Endodermal cell (in vitro differentiated cells): ENCODE data around the gene KRTAP2-4. TPM values are rescaled to one million over a fixed set of nuclear protein-coding genes. Genes with fewer than 3 reads are reported as not detected.
"Not testable (repeated sequence)": the region's sequence is repeated elsewhere in the genome, so short reads cannot be mapped to it uniquely, and the experiment has no call there.

Experiments
- DNase-seq: peaks from one replicate; pipeline ENCODE4 v3.0.0-alpha.2; 2017
- H3K27ac ChIP-seq: 2 replicates; pipeline ENCODE4 v1.5.1; 2013; ENCODE audit warnings: mild to moderate bottlenecking, low read depth, low read length, moderate library complexity
- H3K27me3 ChIP-seq: 2 replicates; pipeline ENCODE4 v1.6.1; 2013; ENCODE audit warnings: mild to moderate bottlenecking, low read length, moderate library complexity; ENCODE audit not compliant: insufficient read depth, control insufficient read depth, poor library complexity, severe bottlenecking
- H3K36me3 ChIP-seq: 2 replicates; pipeline ENCODE4 v1.7.0; 2013; ENCODE audit warnings: mild to moderate bottlenecking, low read length, moderate library complexity; ENCODE audit not compliant: control insufficient read depth, insufficient read depth
- H3K4me1 ChIP-seq: one replicate; pipeline ENCODE4 v1.7.0; 2013; ENCODE audit warnings: low read length; ENCODE audit not compliant: control insufficient read depth, insufficient read depth
- H3K4me3 ChIP-seq: 2 replicates; pipeline ENCODE4 v1.5.1; 2013; ENCODE audit warnings: mild to moderate bottlenecking, low read length, moderate library complexity
- H3K9ac ChIP-seq: 2 replicates; pipeline ENCODE4 v1.6.1; 2013; ENCODE audit warnings: mild to moderate bottlenecking, low read length, moderate library complexity; ENCODE audit not compliant: poor library complexity, severe bottlenecking; ENCODE audit errors: extremely low read depth
- H3K9me3 ChIP-seq: 2 replicates; pipeline ENCODE4 v1.6.1; 2013; ENCODE audit warnings: mild to moderate bottlenecking, low read length, moderate library complexity; ENCODE audit not compliant: control insufficient read depth
- H3K27ac Mint-ChIP-seq: 2 replicates; pipeline ENCODE4 v1.8.0; 2020; ENCODE audit warnings: mixed read lengths
- H3K27me3 Mint-ChIP-seq: 2 replicates; pipeline ENCODE4 v1.8.0; 2021; ENCODE audit warnings: mild to moderate bottlenecking, mixed read lengths; ENCODE audit not compliant: insufficient read depth
- H3K36me3 Mint-ChIP-seq: 2 replicates; pipeline ENCODE4 v1.8.0; 2020; ENCODE audit warnings: low read depth, mixed read lengths
- H3K4me1 Mint-ChIP-seq: 2 replicates; pipeline ENCODE4 v1.8.0; 2020; ENCODE audit warnings: mixed read lengths
- H3K4me3 Mint-ChIP-seq: 2 replicates; pipeline ENCODE4 v1.8.0; 2020; ENCODE audit warnings: mild to moderate bottlenecking, moderate library complexity, mixed read lengths
- H3K9me3 Mint-ChIP-seq: 2 replicates; pipeline ENCODE4 v1.8.0; 2020; ENCODE audit warnings: mild to moderate bottlenecking, mixed read lengths
- CTCF ChIP-seq: fragments of 200-600 bp; sonication (generic); conservative IDR thresholded peaks from 2 replicates; pipeline ENCODE4 v1.5.0; 2021; ENCODE audit warnings: antibody characterized with exemption, mild to moderate bottlenecking
- WGBS, 2 experiments: methylation state at CpG; one replicate each; pipeline versions ENCODE4 v1.1.5 to v1.1.7; 2013; ENCODE audit warnings: missing lambda C conversion rate in 2 of 2, mixed read lengths in 1 of 2; ENCODE audit not compliant: insufficient coverage in 1 of 2, insufficient read length in 1 of 2; 5-methylcytosine and 5-hydroxymethylcytosine counted together
- total RNA-seq, 2 donors: library from RNA; stranded (reverse); fragmentation: NEBNext Ultra II Directional in 1 of 2; extraction: Animal tissue kit (Norgen Biotek cat#: 25700) in 1 of 2; gene quantifications; 2 replicates in 1 of 2; 3 replicates in 1 of 2; pipeline ENCODE4 v1.2.1, GENCODE V29; 2021

KRTAP2-4 gene
- total RNA-seq, 2 donors from 2014 or later: not detected

GRCh38 chr17:41042953-41043352, 22.7 kb downstream of the KRTAP2-4 start:
- H3K36me3 ChIP-seq: no peaks in the 10 kb centered on the region

GRCh38 chr17:41040783-41041571, 24.7 kb downstream of the KRTAP2-4 start, which contains the start of gene KRTAP1-1:
TSS of gene KRTAP1-1 (minus strand) at chr17:41041450. CDS start at chr17:41041397, 53 bp downstream.
- not testable (repeated sequence) for H3K27ac ChIP-seq, H3K36me3 Mint-ChIP-seq, H3K9me3 Mint-ChIP-seq, H3K4me3 ChIP-seq, H3K27ac Mint-ChIP-seq, H3K4me3 Mint-ChIP-seq, H3K4me1 Mint-ChIP-seq, H3K9ac ChIP-seq, H3K9me3 ChIP-seq, H3K4me1 ChIP-seq, H3K36me3 ChIP-seq, H3K27me3 Mint-ChIP-seq, DNase-seq, H3K27me3 ChIP-seq
- WGBS, 2 experiments: 89 to 92% methylated on average over 4 to 12 of the region's 14 CpGs

More at GRCh38 chr17:41042953-41043352, 22.7 kb downstream of the KRTAP2-4 start:
- Histone ChIP-seq H3K4me3 (no peak overlapping the region), H3K4me1 (no peaks in the 10 kb centered on the region), H3K9me3 (no peaks in the 10 kb centered on the region), H3K9ac (no peak overlapping the region), H3K27ac (no peak overlapping the region), H3K27me3 (no peaks in the 10 kb centered on the region)
- Mint-ChIP-seq H3K9me3 (no peaks in the 10 kb centered on the region), H3K27me3 (no peaks in the 10 kb centered on the region), H3K4me3 (no peak overlapping the region), H3K36me3 (no peaks in the 10 kb centered on the region), H3K4me1 (peaks cover 4% of the 10 kb centered on the region), H3K27ac (no peak overlapping the region)
- 100% methylated on average over 1 of the region's 1 CpG; no CpG with 5 or more reads in 1 of the 2 experiments for WGBS, 2 experiments
- TF ChIP-seq CTCF: no peak
- DNase-seq: no peak

GRCh38 chr17:41037853-41038350, 27.8 kb downstream of the KRTAP2-4 start:
- WGBS, 2 experiments: 82% methylated on average over 2 of the region's 2 CpGs; no CpG with 5 or more reads in 1 of the 2 experiments
- no peaks in the 10 kb centered on the region for H3K9me3 Mint-ChIP-seq
- DNase-seq: no peak

GRCh38 chr17:41034346-41034935, 31.2 kb downstream of the KRTAP2-4 start, which contains the start of gene KRTAP1-3:
TSS of gene KRTAP1-3 (minus strand) at chr17:41034874. CDS start at chr17:41034821, 53 bp downstream.
- not testable (repeated sequence) for H3K9ac ChIP-seq, H3K36me3 ChIP-seq, H3K4me3 ChIP-seq, H3K36me3 Mint-ChIP-seq, DNase-seq, H3K9me3 ChIP-seq, H3K9me3 Mint-ChIP-seq, H3K27me3 Mint-ChIP-seq, H3K27me3 ChIP-seq, H3K27ac ChIP-seq, H3K4me3 Mint-ChIP-seq, H3K4me1 ChIP-seq, H3K27ac Mint-ChIP-seq, H3K4me1 Mint-ChIP-seq
- 96 to 100% methylated on average over 4 to 7 of the region's 10 CpGs for WGBS, 2 experiments

More at GRCh38 chr17:41037853-41038350, 27.8 kb downstream of the KRTAP2-4 start:
- no peak for TF ChIP-seq CTCF
- H3K27me3 Mint-ChIP-seq: no peaks in the 10 kb centered on the region
- H3K27ac Mint-ChIP-seq: no peak overlapping the region
- no peak overlapping the region for H3K4me3 Mint-ChIP-seq
- H3K9me3 ChIP-seq: no peaks in the 10 kb centered on the region
- peaks cover 2% of the 10 kb centered on the region for H3K4me1 Mint-ChIP-seq
- no peaks in the 10 kb centered on the region for H3K36me3 Mint-ChIP-seq
- no peak overlapping the region for H3K27ac ChIP-seq
- no peaks in the 10 kb centered on the region for H3K36me3 ChIP-seq
- no peak overlapping the region for H3K9ac ChIP-seq
- no peaks in the 10 kb centered on the region for H3K4me1 ChIP-seq
- H3K4me3 ChIP-seq: no peak overlapping the region
- no peaks in the 10 kb centered on the region for H3K27me3 ChIP-seq
